DND-41 (cell line): Measurements from ENCODE around the gene MSANTD2.

Experiments used
- ATAC-seq: fragments of 200-7000 bp; cut with Tn5 transposase; 3 replicates; pipeline ENCODE4 v1.9.1; 2021; ENCODE audit warnings: low read depth; ENCODE audit not compliant: insufficient read depth
- DNase-seq: peaks from one replicate; pipeline ENCODE4 v3.0.0-alpha.2; 2020
- H2AFZ ChIP-seq: 2 replicates; pipeline ENCODE4 v1.6.0; 2012; ENCODE audit warnings: low read depth, low read length
- H3K27ac ChIP-seq: 2 replicates; pipeline ENCODE4 v1.5.1; 2012; ENCODE audit warnings: low read length, inconsistent platforms
- H3K27me3 ChIP-seq: fragments of 200-600 bp; sonication (generic); 2 replicates; pipeline ENCODE4 v1.6.0; 2012; ENCODE audit warnings: low read length, mild to moderate bottlenecking, inconsistent platforms; ENCODE audit not compliant: insufficient read depth, poor library complexity
- H3K36me3 ChIP-seq: 2 replicates; pipeline ENCODE4 v1.5.1; 2012; ENCODE audit warnings: low read length, inconsistent platforms; ENCODE audit not compliant: insufficient read depth
- H3K4me1 ChIP-seq: 2 replicates; pipeline ENCODE4 v1.5.1; 2012; ENCODE audit warnings: mild to moderate bottlenecking, low read length; ENCODE audit not compliant: insufficient read depth
- H3K4me2 ChIP-seq: 2 replicates; pipeline ENCODE4 v1.6.0; 2012; ENCODE audit warnings: mild to moderate bottlenecking, moderate library complexity, low read length, inconsistent platforms; ENCODE audit not compliant: insufficient read depth
- H3K4me3 ChIP-seq, 2 experiments: fragments of 200-600 bp in 1 of 2; shearing (Covaris generic) in 1 of 2; 2 replicates each; pipeline ENCODE4 v1.5.1; 2012 to 2016; ENCODE audit warnings: inconsistent platforms in 2 of 2, low read length in 2 of 2, mild to moderate bottlenecking in 2 of 2, low read depth in 1 of 2, moderate library complexity in 1 of 2
- H3K79me2 ChIP-seq: 2 replicates; pipeline ENCODE4 v1.6.0; 2012; ENCODE audit warnings: low read length, inconsistent platforms; ENCODE audit not compliant: insufficient read depth
- H3K9ac ChIP-seq: 2 replicates; pipeline ENCODE4 v1.6.0; 2012; ENCODE audit warnings: low read depth, mild to moderate bottlenecking, inconsistent platforms, low read length, moderate library complexity
- H3K9me3 ChIP-seq: 2 replicates; pipeline ENCODE4 v1.5.1; 2012; ENCODE audit warnings: low read length, moderate library complexity, mild to moderate bottlenecking, inconsistent platforms; ENCODE audit not compliant: insufficient read depth, severe bottlenecking
- H4K20me1 ChIP-seq: 2 replicates; pipeline ENCODE4 v1.6.0; 2012; ENCODE audit warnings: low read length; ENCODE audit not compliant: insufficient read depth
- CTCF ChIP-seq: IDR thresholded peaks from 2 replicates; pipeline ENCODE4 v1.5.1; 2012; ENCODE audit warnings: borderline replicate concordance, low read length, moderate library complexity, mild to moderate bottlenecking; ENCODE audit not compliant: poor library complexity, severe bottlenecking; ENCODE audit errors: extremely low read depth
- EZH2 ChIP-seq: IDR thresholded peaks from 3 replicates; pipeline ENCODE4 v1.6.1; 2012; ENCODE audit warnings: borderline replicate concordance, low read depth, mild to moderate bottlenecking, moderate library complexity, low read length, inconsistent platforms; ENCODE audit not compliant: severe bottlenecking

The MSANTD2 gene

GRCh38 chr11:124811399-124812125, 11.4 kb upstream of the MSANTD2 start:
- Histone ChIP-seq H3K27ac (no peak overlapping the region), H3K4me2 (no peak overlapping the region), H3K4me1 (no peaks in the 10 kb centered on the region), H3K27me3 (peaks cover 14% of the 10 kb centered on the region), H4K20me1 (no peaks in the 10 kb centered on the region), H3K9me3 (no peaks in the 10 kb centered on the region), H3K79me2 (no peaks in the 10 kb centered on the region), H3K36me3 (no peaks in the 10 kb centered on the region), H2AFZ (no peak overlapping the region), H3K4me3 (no peak overlapping the region), H3K9ac (no peak overlapping the region)
- DNase-seq = no peak
- ATAC-seq = no peak
- TF ChIP-seq CTCF = no peak
- TF ChIP-seq EZH2 = no peak

GRCh38 chr11:124807660-124808270, 7.6 kb upstream of the MSANTD2 start:
- no peak for ATAC-seq
- Histone ChIP-seq H2AFZ (no peak overlapping the region), H3K79me2 (no peaks in the 10 kb centered on the region), H3K4me2 (no peak overlapping the region), H3K9ac (no peak overlapping the region), H3K27me3 (peaks cover 22% of the 10 kb centered on the region), H3K27ac (no peak overlapping the region), H3K36me3 (no peaks in the 10 kb centered on the region), H4K20me1 (no peaks in the 10 kb centered on the region), H3K4me3 (no peak overlapping the region), H3K4me1 (no peaks in the 10 kb centered on the region), H3K9me3 (no peaks in the 10 kb centered on the region)
- no peak for DNase-seq
- TF ChIP-seq CTCF (no peak), EZH2 (no peak)

GRCh38 chr11:124807201-124807600, 7.0 kb upstream of the MSANTD2 start:
- H3K4me1 ChIP-seq = no peaks in the 10 kb centered on the region
- no peak for TF ChIP-seq CTCF
- TF ChIP-seq EZH2 = no peak
- no peak for DNase-seq
- no peaks in the 10 kb centered on the region for H4K20me1 ChIP-seq
- no peak overlapping the region for H3K27ac ChIP-seq
- no peak overlapping the region for H2AFZ ChIP-seq
- H3K79me2 ChIP-seq = no peaks in the 10 kb centered on the region
- H3K36me3 ChIP-seq = no peaks in the 10 kb centered on the region
- peaks cover 24% of the 10 kb centered on the region for H3K27me3 ChIP-seq
- H3K4me2 ChIP-seq = no peak overlapping the region
- H3K9ac ChIP-seq = no peak overlapping the region
- H3K4me3 ChIP-seq = no peak overlapping the region
- ATAC-seq = no peak
- H3K9me3 ChIP-seq = no peaks in the 10 kb centered on the region
